ENCODE data around the gene ORM2. TPM values are rescaled to one million over a fixed set of nuclear protein-coding genes. Genes with fewer than 3 reads are reported as not detected.

The ORM2 gene
- total and polyA plus RNA-seq, 2 of the 8 experiments (the other 6 are each of a cell fraction or from before 2014, with no cell fraction given), result 1.3 TPM; not detected in 1

DNA sequence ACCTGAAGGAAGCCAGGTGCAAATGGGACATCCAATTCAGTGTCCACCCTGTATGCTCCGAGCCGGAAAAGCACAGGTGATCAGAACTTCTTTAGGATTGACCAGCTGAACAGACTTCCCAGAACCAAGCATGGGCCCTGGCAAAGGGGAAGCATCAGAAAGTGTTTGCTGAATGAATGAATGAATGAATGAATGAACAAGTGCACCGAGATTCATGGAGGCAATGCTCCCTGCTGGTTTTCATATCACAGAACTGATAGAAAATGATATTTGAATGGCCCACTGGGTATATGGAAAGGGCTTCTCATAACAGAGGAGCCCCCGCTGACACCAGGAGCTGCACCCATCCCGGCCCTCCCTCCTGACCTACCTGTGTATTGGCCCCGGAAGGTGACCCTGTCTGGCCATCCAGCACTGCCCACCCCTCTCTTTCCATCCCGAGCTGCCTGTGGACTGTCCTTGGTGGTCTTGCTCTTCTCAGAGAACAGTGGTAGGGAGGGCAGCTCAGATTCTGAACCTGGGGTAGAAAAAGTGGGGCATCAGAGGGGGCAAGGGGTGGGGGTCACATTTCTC, 15.9 kb downstream of the ORM2 start:
- Histone ChIP-seq H3K27ac (ENCODE audit: low read depth, low read length) (no peak overlapping the region), H3K79me2 (ENCODE audit: control insufficient read depth in 1 of 2, insufficient read depth in 2 of 2, low read length in 2 of 2) (no peaks in the 10 kb centered on the region), H3K4me3 (ENCODE audit: extremely low read depth in 1 of 4, insufficient read depth in 2 of 4, low read depth in 3 of 4, low read length in 4 of 4) (no peak overlapping the region), H3K27me3 (replicated peaks in 1 of 4; ENCODE audit: control insufficient read depth in 3 of 4, extremely low read depth in 1 of 4, insufficient read depth in 3 of 4, low read length in 3 of 4) (no peaks in the 10 kb centered on the region), H2AFZ (ENCODE audit: low read length) (no peak overlapping the region), H3K4me1 (replicated peaks in 1 of 4; ENCODE audit: control insufficient read depth in 3 of 4, insufficient read depth in 4 of 4, low read length in 3 of 4) (peaks cover 4 to 11% (median 8%) of the 10 kb centered on the region in 4 experiments; a peak in 6 of 7 replicates), H3K23me2 (ENCODE audit: low read depth, low read length) (no peaks in the 10 kb centered on the region), H4K8ac (ENCODE audit: extremely low read depth, insufficient read depth, low read length) (no peak overlapping the region), H3K4ac (replicated peaks; ENCODE audit: insufficient read length, low read depth, low read length) (no peak overlapping the region), H2BK12ac (ENCODE audit: low read depth, low read length) (no peak overlapping the region), H3K4me2 (ENCODE audit: insufficient read depth in 1 of 2, low read depth in 2 of 2, low read length in 2 of 2) (no peak overlapping the region), H3K9me3 (ENCODE audit: insufficient read depth in 2 of 2, low read depth in 1 of 2, low read length in 1 of 2) (no peaks in the 10 kb centered on the region), H2BK15ac (ENCODE audit: low read length) (no peak overlapping the region), H3K36me3 (ENCODE audit: control insufficient read depth in 2 of 4, insufficient read depth in 4 of 4, low read length in 3 of 4) (peaks cover 15 to 85% (median 56%) of the 10 kb centered on the region in 4 experiments), H3K23ac (ENCODE audit: insufficient read length) (no peak overlapping the region), H3K79me1 (ENCODE audit: low read depth, low read length) (no peaks in the 10 kb centered on the region), H2AK5ac (ENCODE audit: low read depth, low read length) (no peak overlapping the region), H4K20me1 (replicated peaks in 1 of 2; ENCODE audit: control insufficient read depth in 1 of 2, insufficient read depth in 2 of 2, low read length in 2 of 2) (no peaks in the 10 kb centered on the region), H3K56ac (replicated peaks; ENCODE audit: insufficient read length, low read depth, low read length) (no peak overlapping the region), H2BK20ac (ENCODE audit: low read length) (no peak overlapping the region), H4K5ac (ENCODE audit: insufficient read length, low read depth, low read length) (no peak overlapping the region), H3K14ac (ENCODE audit: insufficient read length) (no peak overlapping the region), H2BK5ac (ENCODE audit: low read depth, low read length) (no peak overlapping the region), H3K18ac (ENCODE audit: extremely low read depth, low read length) (no peak overlapping the region), H4K91ac (replicated peaks; ENCODE audit: insufficient read length, low read length) (no peak overlapping the region), H2BK120ac (replicated peaks; ENCODE audit: low read depth, low read length) (no peak overlapping the region), H3K9ac (replicated peaks in 1 of 4; ENCODE audit: extremely low read depth in 1 of 4, low read depth in 3 of 4, low read length in 3 of 4) (no peak overlapping the region)
- DNase-seq (ENCODE audit: low read depth in 1 of 2, low spot score in 2 of 2), result no peak
- FAIRE-seq, result no peak
- CTCF ChIA-PET (ENCODE audit: partially characterized antibody), result interaction anchor here (0.6 to 1.2 kb wide), 7 partner anchors 9 to 255 kb away, joined by 3 to 5 read pairs (median 3); partner anchors contain the start of gene AKNA
- POLR2A ChIA-PET (ENCODE audit: partially characterized antibody), result interaction anchor here (0.6 to 2.5 kb wide), 2 partner anchors 10 to 167 kb away, joined by 3 to 8 read pairs; no protein-coding TSS in a partner anchor
- 81% methylated on average over 7 of the region's 7 CpGs; no CpG with 5 or more reads in 1 of the 2 experiments for WGBS, 2 experiments (ENCODE audit: extremely low coverage in 1 of 2, insufficient coverage in 1 of 2, insufficient read length in 1 of 2, insufficient replicate concordance in 2 of 2, low coverage in 1 of 2, low lambda C conversion rate in 2 of 2, missing lambda C conversion rate in 1 of 2)
- TF ChIP-seq RAD21 (IDR thresholded peaks at IDR 0.05 in 1 of 2, conservative IDR thresholded peaks at IDR 0.05 in 1 of 2; ENCODE audit: low read depth in 2 of 2, low read length in 2 of 2) (no peak), FOSL1 (IDR thresholded peaks at IDR 0.05; ENCODE audit: insufficient read depth, low read depth, low read length) (no peak), MAX (IDR thresholded peaks at IDR 0.05) (no peak), TBP (IDR thresholded peaks at IDR 0.05; ENCODE audit: low read depth, low read length) (no peak), EZH2 (IDR thresholded peaks at IDR 0.05; ENCODE audit: low read depth, low read length, severe bottlenecking) (no peak), CTBP2 (IDR thresholded peaks at IDR 0.05; ENCODE audit: borderline replicate concordance, insufficient read depth, insufficient read length, low read length) (no peak), BCL11A (IDR thresholded peaks at IDR 0.05; ENCODE audit: low read depth in 2 of 2, low read length in 2 of 2) (no peak), JUN (IDR thresholded peaks at IDR 0.05; ENCODE audit: low read depth, low read length) (no peak), SAP30 (IDR thresholded peaks at IDR 0.05; ENCODE audit: insufficient read depth, insufficient replicate concordance, low read length) (no peak), PHF8 (conservative IDR thresholded peaks at IDR 0.05; ENCODE audit: low read depth, low read length) (no peak)
